K562 (cell line): ENCODE results near the gene FAM53B. TPM values are rescaled to one million over a fixed set of nuclear protein-coding genes. Genes with fewer than 3 reads are reported as not detected.
A peak's percentile ranks its signal among the peaks of the same experiment; 100 is the strongest.

Experiments
- ARID1B ChIP-seq: fragments of 450-650 bp; IDR thresholded peaks from 2 replicates; pipeline ENCODE4 v1.6.1; 2016; ENCODE audit warnings: antibody characterized with exemption, mild to moderate bottlenecking, inconsistent platforms
- CBFA2T3 ChIP-seq: fragments of 450-650 bp; IDR thresholded peaks from 2 replicates; pipeline ENCODE4 v1.6.1; 2017
- FOXA1 ChIP-seq: fragments of 450-650 bp; IDR thresholded peaks from 2 replicates; pipeline ENCODE4 v1.6.1; 2016; ENCODE audit warnings: mild to moderate bottlenecking, borderline replicate concordance
- GATAD2A ChIP-seq: fragments of 450-650 bp; IDR thresholded peaks from 2 replicates; pipeline ENCODE4 v1.6.1; 2017
- GTF2E2 ChIP-seq: fragments of 200-800 bp; sonication (Bioruptor generic); IDR thresholded peaks from 2 replicates; pipeline ENCODE4 v1.6.1; 2016; ENCODE audit warnings: missing genetic modification characterization, missing compliant biosample characterization
- HMBOX1 ChIP-seq: sonication (generic); IDR thresholded peaks from 2 replicates; pipeline ENCODE4 v1.6.1; 2016
- JUN ChIP-seq, 2 experiments: sonication (generic) in 1 of 2; formaldehyde crosslinking in 1 of 2; IDR thresholded peaks; 2 replicates each; pipeline versions ENCODE4 v1.6.1 to v1.8.0; 2012 to 2022; ENCODE audit warnings: borderline replicate concordance in 2 of 2, mild to moderate bottlenecking in 2 of 2, improper control_type of control experiment in 1 of 2, low read depth in 1 of 2, low read length in 1 of 2, missing genetic modification reagents in 1 of 2
- MAFG ChIP-seq: fragments of 450-650 bp; conservative IDR thresholded peaks from 2 replicates; pipeline ENCODE4 v1.6.1; 2016; ENCODE audit warnings: missing genetic modification characterization, missing compliant biosample characterization
- MAFK ChIP-seq: IDR thresholded peaks from 2 replicates; pipeline ENCODE4 v1.6.1; 2011; ENCODE audit warnings: low read length, improper control_type of control experiment
- NFYB ChIP-seq: IDR thresholded peaks from 2 replicates; pipeline ENCODE4 v1.6.1; 2011; ENCODE audit warnings: mild to moderate bottlenecking, moderate library complexity; ENCODE audit not compliant: insufficient read length; ENCODE audit errors: extremely low read depth
- NR2C2 ChIP-seq, 2 experiments: fragments of 200-800 bp in 1 of 2; sonication (Bioruptor generic) in 1 of 2; sonication (generic) in 1 of 2; formaldehyde crosslinking in 1 of 2; IDR thresholded peaks; 2 replicates each; pipeline versions ENCODE4 v1.6.1 to v1.8.0; 2016 to 2022; ENCODE audit warnings: mild to moderate bottlenecking in 1 of 2, missing compliant biosample characterization in 1 of 2, missing genetic modification characterization in 1 of 2, missing genetic modification reagents in 1 of 2
- NR3C1 ChIP-seq: sonication (generic); formaldehyde crosslinking; IDR thresholded peaks from 2 replicates; pipeline ENCODE4 v1.8.1; 2022; ENCODE audit warnings: missing genetic modification reagents
- NRF1 ChIP-seq, 2 experiments: fragments of 450-650 bp; IDR thresholded peaks in 1 of 2; conservative IDR thresholded peaks in 1 of 2; 2 replicates each; pipeline ENCODE4 v1.6.1; 2014; ENCODE audit warnings: mild to moderate bottlenecking in 2 of 2
- POLR3G ChIP-seq: IDR thresholded peaks from 2 replicates; pipeline ENCODE4 v1.6.1; 2011; ENCODE audit not compliant: insufficient read length, insufficient replicate concordance; ENCODE audit errors: extremely low read depth
- RCOR1 ChIP-seq, 2 experiments: IDR thresholded peaks; 2 replicates each; pipeline ENCODE4 v1.6.1; 2012; ENCODE audit warnings: low read depth in 2 of 2, low read length in 2 of 2, borderline replicate concordance in 1 of 2, improper control_type of control experiment in 1 of 2
- SMARCA4 ChIP-seq: fragments of 450-650 bp; IDR thresholded peaks from 2 replicates; pipeline ENCODE4 v1.6.1; 2016
- SP1 ChIP-seq: sonication (generic); formaldehyde crosslinking; IDR thresholded peaks from 2 replicates; pipeline ENCODE4 v1.8.1; 2022; ENCODE audit warnings: mild to moderate bottlenecking, missing genetic modification reagents
- ZNF583 ChIP-seq: fragments of 250-450 bp; sonication (Bioruptor Pico); IDR thresholded peaks from 2 replicates; pipeline ENCODE4 v1.4.0; 2020
- ZNF592 ChIP-seq: fragments of 450-650 bp; IDR thresholded peaks from 2 replicates; pipeline ENCODE4 v1.6.1; 2017; ENCODE audit warnings: antibody characterized with exemption, mild to moderate bottlenecking
- polyA plus RNA-seq, 8 experiments: library from polyadenylated mRNA; depleted of rRNA in 4 of 8; stranded (reverse) in 5 of 8; unstranded in 3 of 8; fragments of >200 nt; fragmentation: Nextera tagmentation in 2 of 8; fragmentation: Illumina TruSeq in 1 of 8; extraction: Ambion mirVana in 2 of 8; extraction: Trizol in 1 of 8; gene quantifications; 2 replicates each; pipeline versions ENCODE4 v1.2.1 to v1.2.3, GENCODE V29; 2011 to 2014; ENCODE audit warnings: inconsistent platforms in 1 of 8, missing spikeins in 1 of 8
- total RNA-seq, 7 experiments: library from RNA; depleted of rRNA in 6 of 7; stranded (reverse); fragments of >200 nt in 6 of 7; fragmentation: Illumina TruSeq in 2 of 7; extraction: Trizol in 2 of 7; gene quantifications; 2 replicates each; pipeline versions ENCODE4 v1.2.1 to v1.2.3, GENCODE V29; 2011 to 2021; ENCODE audit warnings: low replicate concordance in 1 of 7

The FAM53B gene
- total and polyA plus RNA-seq, 9 of the 15 experiments (the other 6 are each of a cell fraction or from before 2014, with no cell fraction given) = 0.03 to 16.5 (median 5.0) TPM

GRCh38 chr10:124688889-124689670 is 55.1 kb downstream of the FAM53B start (continued):
- 0 out of 2 replicates have a peak, but pooled peaks have one; percentile 16 for TF ChIP-seq JUN (IDR thresholded peaks at IDR 0.05; ENCODE audit: borderline replicate concordance, low read depth, low read length)
- TF ChIP-seq JUN (CRISPR knock-in tag; IDR thresholded peaks at IDR 0.05; ENCODE audit: borderline replicate concordance) = no peak
- peak; percentile 38 for TF ChIP-seq MAFK
- no peak for TF ChIP-seq NR3C1 (CRISPR knock-in tag)
- TF ChIP-seq ARID1B = peak; percentile 64
- peak in 1 of 2 experiments; percentile 54; a peak in 1 of 4 replicates for TF ChIP-seq RCOR1 (IDR thresholded peaks at IDR 0.05; ENCODE audit: borderline replicate concordance in 1 of 2, low read depth in 2 of 2, low read length in 2 of 2)
- TF ChIP-seq SP1 = no peak
- no peak for TF ChIP-seq FOXA1
- TF ChIP-seq GTF2E2 (tag) = no peak
- TF ChIP-seq CBFA2T3 = peak; percentile 63
- peak; percentile 64; the same call in 1 of the 2 replicates for TF ChIP-seq GATAD2A
- TF ChIP-seq MAFG (tag) = peak; percentile 81
- TF ChIP-seq NRF1 (conservative IDR thresholded peaks at IDR 0.05 in 1 of 2, IDR thresholded peaks at IDR 0.05 in 1 of 2) = no peak
- TF ChIP-seq NR2C2 (CRISPR knock-in tag; IDR thresholded peaks at IDR 0.05) = no peak
- TF ChIP-seq NR2C2 (tag; IDR thresholded peaks at IDR 0.05) = 0 out of 2 replicates have a peak, but pooled peaks have one; percentile 26
- TF ChIP-seq ZNF592 = peak; percentile 89
- TF ChIP-seq HMBOX1 = peak; percentile 71
- TF ChIP-seq ZNF583 (CRISPR knock-in tag) = 0 out of 2 replicates have a peak, but pooled peaks have one; percentile 23
- TF ChIP-seq POLR3G = no peak
- no peak for TF ChIP-seq NFYB
- TF ChIP-seq SMARCA4 = peak; percentile 47; the same call in 1 of the 2 replicates
- TF ChIP-seq, all 486 proteins: peak for 40
